ENCODE measurements around the gene OR11L1.

OR11L1 gene

DNA sequence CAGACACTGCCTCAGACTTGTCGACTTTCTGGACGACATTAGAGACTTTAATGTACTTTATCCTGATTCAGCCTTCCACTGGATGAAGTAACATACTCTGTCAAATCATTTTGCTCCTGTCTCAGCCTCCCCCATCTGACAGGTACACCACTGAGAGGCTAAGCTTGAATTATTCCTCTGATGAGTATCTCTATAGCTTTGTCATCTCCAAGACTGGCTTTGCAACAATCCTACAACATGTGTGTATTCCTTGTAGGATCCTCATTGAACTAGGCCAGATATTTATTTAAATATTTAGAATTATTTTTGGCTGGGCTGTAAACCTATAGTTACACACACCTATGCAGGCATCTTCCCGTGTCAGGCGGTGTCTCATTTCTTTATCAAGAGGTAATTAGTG is 14.2 kb upstream of the OR11L1 start:
- Histone ChIP-seq H3K4me1 (ENCODE audit: control insufficient read depth, insufficient read depth, low read length) (no peaks in the 10 kb centered on the region), H3K36me3 (ENCODE audit: control insufficient read depth in 2 of 2, insufficient read depth in 1 of 2, low read length in 2 of 2) (peaks cover 0 to 5% of the 10 kb centered on the region in 2 experiments; a peak in 1 of 3 replicates), H3K9me3 (ENCODE audit: control insufficient read depth, insufficient read depth, low read depth, low read length) (no peaks in the 10 kb centered on the region), H3K4me3 (ENCODE audit: low read depth, low read length) (no peak overlapping the region), H3K27ac (ENCODE audit: extremely low read depth, low read depth, low read length) (no peak overlapping the region)
- CTCF ChIA-PET: no interaction called here
- POLR2A ChIA-PET: no interaction called here
- TF ChIP-seq ZNF677 (tag by site-specific recombination; IDR thresholded peaks at IDR 0.05): no peak
- TF ChIP-seq, protein P1, sequence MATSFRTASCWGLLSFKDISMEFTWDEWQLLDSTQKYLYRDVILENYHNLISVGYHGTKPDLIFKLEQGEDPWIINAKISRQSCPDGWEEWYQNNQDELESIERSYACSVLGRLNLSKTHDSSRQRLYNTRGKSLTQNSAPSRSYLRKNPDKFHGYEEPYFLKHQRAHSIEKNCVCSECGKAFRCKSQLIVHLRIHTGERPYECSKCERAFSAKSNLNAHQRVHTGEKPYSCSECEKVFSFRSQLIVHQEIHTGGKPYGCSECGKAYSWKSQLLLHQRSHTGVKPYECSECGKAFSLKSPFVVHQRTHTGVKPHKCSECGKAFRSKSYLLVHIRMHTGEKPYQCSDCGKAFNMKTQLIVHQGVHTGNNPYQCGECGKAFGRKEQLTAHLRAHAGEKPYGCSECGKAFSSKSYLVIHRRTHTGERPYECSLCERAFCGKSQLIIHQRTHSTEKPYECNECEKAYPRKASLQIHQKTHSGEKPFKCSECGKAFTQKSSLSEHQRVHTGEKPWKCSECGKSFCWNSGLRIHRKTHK (tag by site-specific recombination; IDR thresholded peaks at IDR 0.05): no peak
- TF ChIP-seq, protein P2, sequence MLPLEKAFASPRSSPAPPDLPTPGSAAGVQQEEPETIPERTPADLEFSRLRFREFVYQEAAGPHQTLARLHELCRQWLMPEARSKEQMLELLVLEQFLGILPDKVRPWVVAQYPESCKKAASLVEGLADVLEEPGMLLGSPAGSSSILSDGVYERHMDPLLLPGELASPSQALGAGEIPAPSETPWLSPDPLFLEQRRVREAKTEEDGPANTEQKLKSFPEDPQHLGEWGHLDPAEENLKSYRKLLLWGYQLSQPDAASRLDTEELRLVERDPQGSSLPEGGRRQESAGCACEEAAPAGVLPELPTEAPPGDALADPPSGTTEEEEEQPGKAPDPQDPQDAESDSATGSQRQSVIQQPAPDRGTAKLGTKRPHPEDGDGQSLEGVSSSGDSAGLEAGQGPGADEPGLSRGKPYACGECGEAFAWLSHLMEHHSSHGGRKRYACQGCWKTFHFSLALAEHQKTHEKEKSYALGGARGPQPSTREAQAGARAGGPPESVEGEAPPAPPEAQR (tag by site-specific recombination; IDR thresholded peaks at IDR 0.05): no peak
- TF ChIP-seq ZNF366 (tag by site-specific recombination; conservative IDR thresholded peaks at IDR 0.05): no peak
- no peak for TF ChIP-seq ZNF623 (tag by site-specific recombination; IDR thresholded peaks at IDR 0.05)
- TF ChIP-seq ZNF514 (tag by site-specific recombination; IDR thresholded peaks at IDR 0.05): no peak
- TF ChIP-seq ZNF311 (tag by site-specific recombination; IDR thresholded peaks at IDR 0.05; ENCODE audit: borderline replicate concordance): no peak
- TF ChIP-seq ZNF560 (tag by site-specific recombination; IDR thresholded peaks at IDR 0.05; ENCODE audit: borderline replicate concordance): no peak
- no peak for TF ChIP-seq ZNF175 (tag by site-specific recombination; IDR thresholded peaks at IDR 0.05)
- TF ChIP-seq, protein P3, sequence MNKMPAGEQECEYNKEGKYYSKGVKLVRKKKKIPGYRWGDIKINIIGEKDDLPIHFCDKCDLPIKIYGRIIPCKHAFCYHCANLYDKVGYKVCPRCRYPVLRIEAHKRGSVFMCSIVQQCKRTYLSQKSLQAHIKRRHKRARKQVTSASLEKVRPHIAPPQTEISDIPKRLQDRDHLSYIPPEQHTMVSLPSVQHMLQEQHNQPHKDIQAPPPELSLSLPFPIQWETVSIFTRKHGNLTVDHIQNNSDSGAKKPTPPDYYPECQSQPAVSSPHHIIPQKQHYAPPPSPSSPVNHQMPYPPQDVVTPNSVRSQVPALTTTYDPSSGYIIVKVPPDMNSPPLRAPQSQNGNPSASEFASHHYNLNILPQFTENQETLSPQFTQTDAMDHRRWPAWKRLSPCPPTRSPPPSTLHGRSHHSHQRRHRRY (tag by site-specific recombination; IDR thresholded peaks at IDR 0.05): no peak
- TF ChIP-seq, protein P4, sequence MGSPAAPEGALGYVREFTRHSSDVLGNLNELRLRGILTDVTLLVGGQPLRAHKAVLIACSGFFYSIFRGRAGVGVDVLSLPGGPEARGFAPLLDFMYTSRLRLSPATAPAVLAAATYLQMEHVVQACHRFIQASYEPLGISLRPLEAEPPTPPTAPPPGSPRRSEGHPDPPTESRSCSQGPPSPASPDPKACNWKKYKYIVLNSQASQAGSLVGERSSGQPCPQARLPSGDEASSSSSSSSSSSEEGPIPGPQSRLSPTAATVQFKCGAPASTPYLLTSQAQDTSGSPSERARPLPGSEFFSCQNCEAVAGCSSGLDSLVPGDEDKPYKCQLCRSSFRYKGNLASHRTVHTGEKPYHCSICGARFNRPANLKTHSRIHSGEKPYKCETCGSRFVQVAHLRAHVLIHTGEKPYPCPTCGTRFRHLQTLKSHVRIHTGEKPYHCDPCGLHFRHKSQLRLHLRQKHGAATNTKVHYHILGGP (tag by site-specific recombination; IDR thresholded peaks at IDR 0.05): no peak
- TF ChIP-seq, protein P5, sequence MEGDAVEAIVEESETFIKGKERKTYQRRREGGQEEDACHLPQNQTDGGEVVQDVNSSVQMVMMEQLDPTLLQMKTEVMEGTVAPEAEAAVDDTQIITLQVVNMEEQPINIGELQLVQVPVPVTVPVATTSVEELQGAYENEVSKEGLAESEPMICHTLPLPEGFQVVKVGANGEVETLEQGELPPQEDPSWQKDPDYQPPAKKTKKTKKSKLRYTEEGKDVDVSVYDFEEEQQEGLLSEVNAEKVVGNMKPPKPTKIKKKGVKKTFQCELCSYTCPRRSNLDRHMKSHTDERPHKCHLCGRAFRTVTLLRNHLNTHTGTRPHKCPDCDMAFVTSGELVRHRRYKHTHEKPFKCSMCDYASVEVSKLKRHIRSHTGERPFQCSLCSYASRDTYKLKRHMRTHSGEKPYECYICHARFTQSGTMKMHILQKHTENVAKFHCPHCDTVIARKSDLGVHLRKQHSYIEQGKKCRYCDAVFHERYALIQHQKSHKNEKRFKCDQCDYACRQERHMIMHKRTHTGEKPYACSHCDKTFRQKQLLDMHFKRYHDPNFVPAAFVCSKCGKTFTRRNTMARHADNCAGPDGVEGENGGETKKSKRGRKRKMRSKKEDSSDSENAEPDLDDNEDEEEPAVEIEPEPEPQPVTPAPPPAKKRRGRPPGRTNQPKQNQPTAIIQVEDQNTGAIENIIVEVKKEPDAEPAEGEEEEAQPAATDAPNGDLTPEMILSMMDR (tag by site-specific recombination; IDR thresholded peaks at IDR 0.05): no peak

DNA sequence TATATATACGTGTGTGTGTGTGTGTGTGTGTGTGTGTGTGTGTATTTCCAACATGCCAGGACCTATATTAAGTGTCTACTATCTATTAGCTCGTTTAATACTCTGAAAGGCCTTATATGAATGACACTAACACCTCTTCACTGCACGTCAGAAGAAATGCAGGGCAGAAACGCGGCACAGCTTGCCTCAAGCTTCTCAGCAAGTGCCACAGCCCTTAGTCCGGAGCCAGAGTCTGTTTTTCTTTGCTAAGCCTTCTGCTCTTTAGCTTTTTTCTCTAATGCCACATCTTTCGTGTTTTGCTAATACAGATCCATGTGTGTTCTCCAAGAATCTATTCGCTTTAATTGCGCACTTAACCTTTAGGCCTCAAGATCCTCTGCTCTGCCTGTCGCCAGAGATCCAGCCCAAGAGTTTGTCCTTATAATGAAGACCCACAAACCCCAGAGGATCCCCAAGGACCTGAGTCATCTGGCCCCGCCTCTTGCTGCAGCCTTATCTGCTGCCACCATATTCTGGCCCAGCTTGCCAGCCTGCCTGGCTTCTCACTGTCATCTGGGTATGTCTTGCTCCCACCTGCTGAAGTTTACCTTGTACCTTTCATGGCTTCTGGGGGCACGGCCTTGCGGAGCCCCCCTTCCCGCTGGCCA is 13.3 kb upstream of the OR11L1 start:
- POLR2A ChIA-PET: no interaction called here
- H3K36me3 ChIP-seq (ENCODE audit: control insufficient read depth in 2 of 2, insufficient read depth in 1 of 2, low read length in 2 of 2): no peaks in the 10 kb centered on the region
- H3K9me3 ChIP-seq (ENCODE audit: control insufficient read depth, insufficient read depth, low read depth, low read length): no peaks in the 10 kb centered on the region
- TF ChIP-seq ZNF302 (tag by site-specific recombination; IDR thresholded peaks at IDR 0.05; ENCODE audit: low read depth): no peak
- TF ChIP-seq ZNF791 (tag by site-specific recombination; IDR thresholded peaks at IDR 0.05): no peak
- no peak for TF ChIP-seq ZNF629 (tag by site-specific recombination; IDR thresholded peaks at IDR 0.05)
- CTCF ChIA-PET: no interaction called here
- no peak overlapping the region for H3K4me3 ChIP-seq (ENCODE audit: low read depth, low read length)
- no peaks in the 10 kb centered on the region for H3K4me1 ChIP-seq (ENCODE audit: control insufficient read depth, insufficient read depth, low read length)
- no peak overlapping the region for H3K27ac ChIP-seq (ENCODE audit: extremely low read depth, low read depth, low read length)

All from HEK293 (cell line).